H1 (cell line): ENCODE measurements around the gene ZNF764. TPM values are rescaled to one million over a fixed set of nuclear protein-coding genes. Genes with fewer than 3 reads are reported as not detected.

Experiments used
- ASH2L ChIP-seq: fragments of 200-600, 300-600 bp; sonication (generic); IDR thresholded peaks from one replicate; pipeline ENCODE4 v1.7.1; 2017; ENCODE audit warnings: low read length
- ATF3 ChIP-seq: IDR thresholded peaks from 2 replicates; pipeline ENCODE4 v1.6.1; 2011; ENCODE audit warnings: low read depth, mild to moderate bottlenecking, low read length; ENCODE audit not compliant: insufficient read depth
- CEBPB ChIP-seq: IDR thresholded peaks from 2 replicates; pipeline ENCODE4 v1.6.1; 2012; ENCODE audit warnings: low read depth, low read length
- JUND ChIP-seq: IDR thresholded peaks from 2 replicates; pipeline ENCODE4 v1.6.1; 2011; ENCODE audit warnings: mild to moderate bottlenecking, improper control_type of control experiment, low read length
- KDM5A ChIP-seq: fragments of 200-600 bp; IDR thresholded peaks from 2 replicates; pipeline ENCODE4 v1.7.1; 2012; ENCODE audit warnings: mild to moderate bottlenecking, low read length, inconsistent platforms, mixed read lengths
- NANOG ChIP-seq: IDR thresholded peaks from 2 replicates; pipeline ENCODE4 v1.6.1; 2011; ENCODE audit warnings: low read length, low read depth, mild to moderate bottlenecking, inconsistent platforms; ENCODE audit not compliant: insufficient read depth, poor library complexity, severe bottlenecking
- TAF1 ChIP-seq: IDR thresholded peaks from 2 replicates; pipeline ENCODE4 v1.6.1; 2011; ENCODE audit warnings: mild to moderate bottlenecking, low read depth, low read length
- microRNA-seq, 2 experiments: library from miRNA; unstranded; fragments of <30 nt; microRNA quantifications; one replicate each; pipeline versions ENCODE4 to v1.2.0, GENCODE V29; 2016 to 2020; ENCODE audit warnings: borderline microRNAs expressed in 2 of 2, borderline number of aligned reads in 2 of 2, borderline replicate concordance in 1 of 2
- polyA plus RNA-seq, 7 experiments: library from polyadenylated mRNA; depleted of rRNA in 3 of 7; stranded (reverse) in 5 of 7; unstranded in 2 of 7; fragments of >200 nt in 5 of 7; fragments of 200-250 nt in 2 of 7; gene quantifications; 1 replicate in 5 of 7; 2 replicates in 1 of 7; 4 replicates in 1 of 7; pipeline versions ENCODE4 v1.2.1 to v1.2.3, GENCODE V29; 2011 to 2013; ENCODE audit warnings: missing spikeins in 2 of 7, mixed read lengths in 2 of 7
- small RNA-seq: library from polyadenylated mRNA; stranded (forward); fragments of <200 nt; extraction: miRNeasy Mini kit (QIAGEN cat#:217004); gene quantifications from one replicate; pipeline ENCODE3, GENCODE V24; 2013; ENCODE audit not compliant: insufficient read depth
- total RNA-seq: library from RNA; stranded (reverse); fragmentation: NEBNext Ultra II Directional; extraction: Animal tissue kit (Norgen Biotek cat#: 25700); gene quantifications from 2 replicates; pipeline ENCODE4 v1.2.1, GENCODE V29; 2021

Gene ZNF764
- total and polyA plus RNA-seq, 2 of the 8 experiments (the other 6 are each of a cell fraction or from before 2014, with no cell fraction given): 5.7 to 7.7 TPM

- TF ChIP-seq NANOG (no peak), KDM5A (no peak), ATF3 (no peak), JUND (no peak), TAF1 (no peak), ASH2L (no peak), CEBPB (no peak)
These were observed 49.0 kb downstream of the ZNF764 start (continued) for GRCh38 chr16:30509081-30509765.

Small RNAs within 50 kb of the gene (microRNA-seq; reads per million reads assigned to microRNA genes)
- gene MIR4518: 0 reads per million in 2 experiments

Small RNAs within 50 kb of the gene (small RNA-seq; reads per million reads assigned to genes)
- not detected for gene AC093249.4
- not detected for gene MIR4518

Other genes starting within 250 kb of the ZNF764 start
- gene CD2BP2, start 203.1 kb downstream of the ZNF764 start, total RNA-seq: 55.3 and 55.4 TPM in 2 replicates
- gene CD2BP2, start 203.1 kb downstream of the ZNF764 start, polyA plus RNA-seq (2011; rRNA removed): 22.4 and 30.4 TPM in 2 replicates
- 28.6 and 29.4 TPM in 2 replicates for gene TBC1D10B, start 187.9 kb downstream of the ZNF764 start, total RNA-seq
- gene TBC1D10B, start 187.9 kb downstream of the ZNF764 start, polyA plus RNA-seq (2011; rRNA removed): 15.4 and 22.1 TPM in 2 replicates
- 1.2 TPM in 1 of 2 replicates, not detected in the other for gene MYL11, start 183.6 kb downstream of the ZNF764 start, total RNA-seq
- gene MYL11, start 183.6 kb downstream of the ZNF764 start, polyA plus RNA-seq (2011; rRNA removed): 1.4 and 1.5 TPM in 2 replicates
- gene SEPTIN1, start 175.8 kb downstream of the ZNF764 start, total RNA-seq: 0.84 and 1.4 TPM in 2 replicates
- 0.24 and 0.57 TPM in 2 replicates for gene SEPTIN1, start 175.8 kb downstream of the ZNF764 start, polyA plus RNA-seq (2011; rRNA removed)
- 40.6 and 41.2 TPM in 2 replicates for gene ZNF48, start 163.0 kb downstream of the ZNF764 start, total RNA-seq
- gene ZNF48, start 163.0 kb downstream of the ZNF764 start, polyA plus RNA-seq (2011; rRNA removed): 30.4 and 39.6 TPM in 2 replicates
- gene ZNF771, start 150.8 kb downstream of the ZNF764 start, total RNA-seq: 9.6 and 10.6 TPM in 2 replicates
- 15.7 and 20.2 TPM in 2 replicates for gene ZNF771, start 150.8 kb downstream of the ZNF764 start, polyA plus RNA-seq (2011; rRNA removed)
- 90.4 and 94.5 TPM in 2 replicates for gene DCTPP1, start 128.3 kb downstream of the ZNF764 start, total RNA-seq
- 103 and 105 TPM in 2 replicates for gene DCTPP1, start 128.3 kb downstream of the ZNF764 start, polyA plus RNA-seq (2011; rRNA removed)
- gene SEPHS2, start 112.5 kb downstream of the ZNF764 start, total RNA-seq: 61.8 and 62.0 TPM in 2 replicates
- 27.5 and 28.2 TPM in 2 replicates for gene SEPHS2, start 112.5 kb downstream of the ZNF764 start, polyA plus RNA-seq (2011; rRNA removed)
- gene ITGAL, start 85.6 kb downstream of the ZNF764 start, total RNA-seq: not detected in 2 replicates
- gene ITGAL, start 85.6 kb downstream of the ZNF764 start, polyA plus RNA-seq (2011; rRNA removed): 0.02 TPM in 1 of 2 replicates, not detected in the other
- gene ZNF768, start 31.8 kb downstream of the ZNF764 start, total RNA-seq: 34.7 and 36.1 TPM in 2 replicates
- gene ZNF768, start 31.8 kb downstream of the ZNF764 start, polyA plus RNA-seq (2011; rRNA removed): 47.7 and 63.3 TPM in 2 replicates
- 10.3 and 12.0 TPM in 2 replicates for gene ZNF747, start 23.5 kb downstream of the ZNF764 start, total RNA-seq
- 9.9 and 10.7 TPM in 2 replicates for gene ZNF747, start 23.5 kb downstream of the ZNF764 start, polyA plus RNA-seq (2011; rRNA removed)
- 3.5 and 3.7 TPM in 2 replicates for gene ZNF688, start 13.3 kb upstream of the ZNF764 start, total RNA-seq
- gene ZNF688, start 13.3 kb upstream of the ZNF764 start, polyA plus RNA-seq (2011; rRNA removed): 2.7 and 6.3 TPM in 2 replicates
- 12.9 and 14.8 TPM in 2 replicates for gene ZNF785, start 27.3 kb upstream of the ZNF764 start, total RNA-seq
- gene ZNF785, start 27.3 kb upstream of the ZNF764 start, polyA plus RNA-seq (2011; rRNA removed): 8.6 and 11.7 TPM in 2 replicates
- 14.2 and 14.3 TPM in 2 replicates for gene ZNF689, start 52.0 kb upstream of the ZNF764 start, total RNA-seq
- gene ZNF689, start 52.0 kb upstream of the ZNF764 start, polyA plus RNA-seq (2011; rRNA removed): 15.3 and 19.0 TPM in 2 replicates
- 16.1 and 18.9 TPM in 2 replicates for gene PRR14, start 92.6 kb upstream of the ZNF764 start, total RNA-seq
- 3.6 and 8.7 TPM in 2 replicates for gene PRR14, start 92.6 kb upstream of the ZNF764 start, polyA plus RNA-seq (2011; rRNA removed)
- gene FBRS, start 100.1 kb upstream of the ZNF764 start, total RNA-seq: 12.9 and 13.9 TPM in 2 replicates
- gene FBRS, start 100.1 kb upstream of the ZNF764 start, polyA plus RNA-seq (2011; rRNA removed): 2.4 and 3.8 TPM in 2 replicates
- 54.3 and 58.7 TPM in 2 replicates for gene SRCAP, start 140.8 kb upstream of the ZNF764 start, total RNA-seq
- gene SRCAP, start 140.8 kb upstream of the ZNF764 start, polyA plus RNA-seq (2011; rRNA removed): 5.5 and 9.5 TPM in 2 replicates
- gene PHKG2, start 190.1 kb upstream of the ZNF764 start, total RNA-seq: 36.0 and 37.2 TPM in 2 replicates
- gene PHKG2, start 190.1 kb upstream of the ZNF764 start, polyA plus RNA-seq (2011; rRNA removed): 53.4 and 63.9 TPM in 2 replicates
- 5.2 and 6.0 TPM in 2 replicates for gene CFAP119, start 203.7 kb upstream of the ZNF764 start, total RNA-seq
- 5.6 and 7.1 TPM in 2 replicates for gene CFAP119, start 203.7 kb upstream of the ZNF764 start, polyA plus RNA-seq (2011; rRNA removed)
- gene RNF40, start 203.9 kb upstream of the ZNF764 start, total RNA-seq: 68.7 and 70.8 TPM in 2 replicates
- 36.9 and 38.5 TPM in 2 replicates for gene RNF40, start 203.9 kb upstream of the ZNF764 start, polyA plus RNA-seq (2011; rRNA removed)
- 19.3 and 19.5 TPM in 2 replicates for gene ZNF629, start 228.8 kb upstream of the ZNF764 start, total RNA-seq
- gene ZNF629, start 228.8 kb upstream of the ZNF764 start, polyA plus RNA-seq (2011; rRNA removed): 11.0 and 13.6 TPM in 2 replicates